Thyroid gland (tissue), 4 donors: Measurements from ENCODE around the gene KCNIP4.

Experiments
- CTCF ChIP-seq, 6 experiments: fragments of 200-600 bp in 3 of 6; fragments of 450-650 bp in 3 of 6; sonication (generic) in 3 of 6; IDR thresholded peaks; one replicate each; pipeline ENCODE4 v1.5.1; 2016 to 2019; ENCODE audit warnings: antibody characterized with exemption in 6 of 6, mild to moderate bottlenecking in 2 of 6, inconsistent platforms in 1 of 6, moderate library complexity in 1 of 6
- POLR2A ChIP-seq, 2 donors: fragments of 450-650 bp; IDR thresholded peaks; one replicate each; pipeline ENCODE4 v1.6.1; 2017; ENCODE audit warnings: antibody characterized with exemption in 2 of 2, mild to moderate bottlenecking in 2 of 2, moderate library complexity in 1 of 2

- no peak for TF ChIP-seq CTCF (IDR thresholded peaks at IDR 0.05)
- TF ChIP-seq POLR2A (IDR thresholded peaks at IDR 0.05), result no peak
These were observed 92.3 kb downstream of the KCNIP4 start for GRCh38 chr4:21856301-21856700.
